Measurements from ENCODE around the gene ARHGAP26. TPM values are rescaled to one million over a fixed set of nuclear protein-coding genes. Genes with fewer than 3 reads are reported as not detected.

Gene ARHGAP26
- total and polyA plus RNA-seq, 2 donors (not counting 3 experiments of a cell fraction or from before 2014, with no cell fraction given): 3.1 to 16.2 TPM

DNA sequence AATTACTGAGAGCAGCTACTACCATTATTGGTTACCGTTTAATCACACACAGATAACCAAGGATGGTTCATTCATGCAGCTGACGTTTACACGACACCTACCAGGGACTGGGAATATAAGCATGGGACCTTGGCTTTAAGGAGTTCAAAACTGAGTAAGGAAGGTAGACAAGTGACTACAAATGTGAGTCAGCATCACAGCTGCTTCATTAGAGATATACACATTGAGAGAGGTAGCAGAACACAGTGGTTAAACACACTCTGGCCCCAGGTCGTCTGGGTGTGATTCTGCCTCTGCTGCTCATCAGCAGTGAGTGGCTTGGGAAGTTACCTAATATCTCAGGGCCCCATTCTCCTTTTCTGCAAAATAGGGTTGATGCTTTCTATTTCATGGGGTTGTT, 364.7 kb downstream of the ARHGAP26 start:
- intact Hi-C loops (cut with micrococcal nuclease): no loop called here
- TF ChIP-seq JUN (IDR thresholded peaks at IDR 0.05; ENCODE audit: borderline replicate concordance, insufficient read depth, insufficient read length, low read depth): no peak
- TF ChIP-seq GATA2 (IDR thresholded peaks at IDR 0.05; ENCODE audit: insufficient read depth, insufficient read length, low read depth, low read length): no peak
- no peak for TF ChIP-seq MYC (IDR thresholded peaks at IDR 0.05; ENCODE audit: low read depth, low read length)
- TF ChIP-seq POLR2A (IDR thresholded peaks at IDR 0.05; ENCODE audit: low read depth, low read length): no peak
- no peak for TF ChIP-seq CTCF (IDR thresholded peaks at IDR 0.05; ENCODE audit: extremely low read depth in 1 of 2, insufficient read depth in 1 of 2, low read depth in 1 of 2, low read length in 2 of 2)
- no peak for TF ChIP-seq EZH2 (IDR thresholded peaks at IDR 0.05; ENCODE audit: borderline replicate concordance, low read depth, low read length, severe bottlenecking)
- TF ChIP-seq FOS (IDR thresholded peaks at IDR 0.05; ENCODE audit: borderline replicate concordance, insufficient read depth, low read length): no peak
- TF ChIP-seq, protein P1, sequence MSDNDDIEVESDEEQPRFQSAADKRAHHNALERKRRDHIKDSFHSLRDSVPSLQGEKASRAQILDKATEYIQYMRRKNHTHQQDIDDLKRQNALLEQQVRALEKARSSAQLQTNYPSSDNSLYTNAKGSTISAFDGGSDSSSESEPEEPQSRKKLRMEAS (IDR thresholded peaks at IDR 0.05; ENCODE audit: insufficient read depth, insufficient read length): no peak
- no peak for TF ChIP-seq POLR2AphosphoS5 (IDR thresholded peaks at IDR 0.05; ENCODE audit: insufficient read depth, low read depth, low read length)
- ChIA-PET POLR2A (no interaction called here), CTCF (no interaction called here)
- no peak for DNase-seq (ENCODE audit: low read depth, low spot score)
- no peaks in the 10 kb centered on the region for H3K9me1 ChIP-seq (replicated peaks; ENCODE audit: control insufficient read depth, extremely low read depth, insufficient read depth, low read length)
- FAIRE-seq: no peak
- H2AFZ ChIP-seq (ENCODE audit: low read depth, low read length): no peak overlapping the region
- BruUV-seq (replicated peaks): no TSS peak
- H3K27ac ChIP-seq (ENCODE audit: insufficient read depth, low read depth, low read length): no peak overlapping the region
- no peaks in the 10 kb centered on the region for H4K20me1 ChIP-seq (replicated peaks; ENCODE audit: control insufficient read depth, extremely low read depth, insufficient read depth, low read length)
- dilution Hi-C loops (cut with MboI; ENCODE audit: extremely low pct_ligation_motif_present, low sequenced_read_pairs): no loop called here
- H3K9me3 ChIP-seq (replicated peaks; ENCODE audit: control insufficient read depth, insufficient read depth, low read length): no peaks in the 10 kb centered on the region
- no peaks in the 10 kb centered on the region for H3K36me3 ChIP-seq (ENCODE audit: control insufficient read depth in 2 of 2, extremely low read depth in 1 of 2, insufficient read depth in 2 of 2, low read length in 2 of 2)
- H3K27me3 ChIP-seq (ENCODE audit: control insufficient read depth in 2 of 2, insufficient read depth in 2 of 2, low read length in 2 of 2): no peaks in the 10 kb centered on the region
- no peak overlapping the region for H3K4me2 ChIP-seq (ENCODE audit: insufficient read depth, low read length)
- H3K4me3 ChIP-seq (replicated peaks in 1 of 3; ENCODE audit: insufficient read depth in 1 of 3, low read depth in 1 of 3, low read length in 3 of 3): no peak overlapping the region
- no peaks in the 10 kb centered on the region for H3K79me2 ChIP-seq (ENCODE audit: control insufficient read depth, insufficient read depth, low read length)
- no peaks in the 10 kb centered on the region for H3K4me1 ChIP-seq (ENCODE audit: control insufficient read depth, extremely low read depth, insufficient read depth, low read length)
- H3K9ac ChIP-seq (replicated peaks; ENCODE audit: extremely low read depth, insufficient read depth, low read length): no peak overlapping the region
